ENCODE measurements around the gene PHTF1. TPM values are rescaled to one million over a fixed set of nuclear protein-coding genes. Genes with fewer than 3 reads are reported as not detected.

The PHTF1 gene
- polyA plus RNA-seq, 1 donor (not counting 4 experiments of a cell fraction or from before 2014, with no cell fraction given): 6.8 TPM

DNA sequence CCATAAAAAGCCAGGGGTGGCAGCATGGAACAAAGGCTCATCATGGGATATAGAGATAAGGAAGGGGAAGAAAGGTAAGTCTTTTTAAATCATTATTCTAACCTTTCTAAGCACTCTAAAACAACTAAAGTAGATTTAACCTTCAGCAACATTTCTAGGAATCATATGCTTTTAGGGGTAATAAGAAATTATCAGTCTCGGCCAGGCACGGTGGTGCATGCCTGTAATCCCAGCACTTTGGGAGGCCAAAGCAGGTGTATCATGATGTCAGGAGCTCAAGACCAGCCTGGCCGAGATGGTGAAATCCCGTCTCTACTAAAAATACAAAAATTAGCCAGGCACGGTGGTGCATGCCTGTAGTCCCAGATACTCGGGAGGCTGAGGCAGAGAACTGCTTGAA lies 20.3 kb upstream of the PHTF1 start:
- peaks cover 5% of the 10 kb centered on the region for H3K9me1 ChIP-seq (ENCODE audit: control insufficient read depth, extremely low read depth, insufficient read depth, low read length)
- H3K27me3 ChIP-seq (ENCODE audit: control insufficient read depth, extremely low read depth, insufficient read depth, low read length): no peaks in the 10 kb centered on the region
- DNase-seq (ENCODE audit: low read depth, low spot score) (no peak), FAIRE-seq (no peak)
- H3K4me2 ChIP-seq (ENCODE audit: control insufficient read depth, extremely low read depth, insufficient read depth, low read depth, low read length): no peak overlapping the region
- H3K9me3 ChIP-seq (ENCODE audit: control insufficient read depth, low read depth, low read length): no peaks in the 10 kb centered on the region
- dilution Hi-C loops (cut with MboI; ENCODE audit: extremely low pct_ligation_motif_present, low sequenced_read_pairs): no loop called here
- H3K4me1 ChIP-seq (ENCODE audit: control insufficient read depth, extremely low read depth, insufficient read depth, low read length): peaks cover 10% of the 10 kb centered on the region
- H3K27ac ChIP-seq (ENCODE audit: control insufficient read depth, insufficient read depth, low read length): no peak overlapping the region
- no peak overlapping the region for H3K4me3 ChIP-seq (ENCODE audit: control insufficient read depth in 2 of 3, extremely low read depth in 1 of 3, insufficient read depth in 2 of 3, low read depth in 1 of 3, low read length in 3 of 3)
- H3K79me2 ChIP-seq (ENCODE audit: control insufficient read depth, insufficient read depth, low read length): peaks cover 26% of the 10 kb centered on the region
- TF ChIP-seq, protein P1, sequence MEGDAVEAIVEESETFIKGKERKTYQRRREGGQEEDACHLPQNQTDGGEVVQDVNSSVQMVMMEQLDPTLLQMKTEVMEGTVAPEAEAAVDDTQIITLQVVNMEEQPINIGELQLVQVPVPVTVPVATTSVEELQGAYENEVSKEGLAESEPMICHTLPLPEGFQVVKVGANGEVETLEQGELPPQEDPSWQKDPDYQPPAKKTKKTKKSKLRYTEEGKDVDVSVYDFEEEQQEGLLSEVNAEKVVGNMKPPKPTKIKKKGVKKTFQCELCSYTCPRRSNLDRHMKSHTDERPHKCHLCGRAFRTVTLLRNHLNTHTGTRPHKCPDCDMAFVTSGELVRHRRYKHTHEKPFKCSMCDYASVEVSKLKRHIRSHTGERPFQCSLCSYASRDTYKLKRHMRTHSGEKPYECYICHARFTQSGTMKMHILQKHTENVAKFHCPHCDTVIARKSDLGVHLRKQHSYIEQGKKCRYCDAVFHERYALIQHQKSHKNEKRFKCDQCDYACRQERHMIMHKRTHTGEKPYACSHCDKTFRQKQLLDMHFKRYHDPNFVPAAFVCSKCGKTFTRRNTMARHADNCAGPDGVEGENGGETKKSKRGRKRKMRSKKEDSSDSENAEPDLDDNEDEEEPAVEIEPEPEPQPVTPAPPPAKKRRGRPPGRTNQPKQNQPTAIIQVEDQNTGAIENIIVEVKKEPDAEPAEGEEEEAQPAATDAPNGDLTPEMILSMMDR (optimal IDR thresholded peaks at IDR 0.05 in 1 of 3, IDR thresholded peaks at IDR 0.05 in 1 of 3, conservative IDR thresholded peaks at IDR 0.05 in 1 of 3; ENCODE audit: extremely low read depth in 1 of 3, insufficient read depth in 2 of 3, low read length in 3 of 3): no peak
- TF ChIP-seq EZH2 (IDR thresholded peaks at IDR 0.05; ENCODE audit: low read length): no peak
- no peak overlapping the region for H2AFZ ChIP-seq (ENCODE audit: control insufficient read depth, low read length)
- H3K9ac ChIP-seq (ENCODE audit: control insufficient read depth, extremely low read depth, insufficient read depth, low read length): no peak overlapping the region
- H4K20me1 ChIP-seq (ENCODE audit: control insufficient read depth, extremely low read depth, insufficient read depth, low read length): peaks cover 3% of the 10 kb centered on the region
- H3K36me3 ChIP-seq (ENCODE audit: control insufficient read depth in 2 of 2, extremely low read depth in 1 of 2, insufficient read depth in 2 of 2, low read length in 2 of 2): peaks cover 1 to 5% of the 10 kb centered on the region in 2 experiments

DNA sequence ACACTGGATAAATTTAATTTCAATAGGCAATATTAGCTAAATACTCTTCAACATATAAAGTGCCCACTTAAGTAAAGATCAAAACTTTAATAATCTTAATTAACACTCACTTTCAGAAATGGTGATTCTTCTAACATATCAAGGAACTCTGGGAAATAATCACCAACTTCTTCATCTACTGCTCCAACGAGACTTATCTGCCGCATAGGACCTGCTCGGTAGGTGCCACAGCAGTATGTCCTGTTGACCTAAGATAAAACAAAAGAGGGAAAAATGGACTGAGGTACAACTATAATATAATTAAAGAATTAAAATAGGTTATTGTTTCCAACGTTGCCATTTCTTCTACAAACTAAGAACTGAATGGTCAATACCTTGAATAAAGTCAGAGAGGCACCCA lies 18.3 kb upstream of the PHTF1 start:
- Histone ChIP-seq H2AFZ (ENCODE audit: control insufficient read depth, low read length) (no peak overlapping the region), H3K27me3 (ENCODE audit: control insufficient read depth, extremely low read depth, insufficient read depth, low read length) (no peaks in the 10 kb centered on the region), H3K9me3 (ENCODE audit: control insufficient read depth, low read depth, low read length) (no peaks in the 10 kb centered on the region), H3K4me1 (ENCODE audit: control insufficient read depth, extremely low read depth, insufficient read depth, low read length) (no peaks in the 10 kb centered on the region), H3K4me3 (ENCODE audit: control insufficient read depth in 2 of 3, extremely low read depth in 1 of 3, insufficient read depth in 2 of 3, low read depth in 1 of 3, low read length in 3 of 3) (no peak overlapping the region), H3K9ac (ENCODE audit: control insufficient read depth, extremely low read depth, insufficient read depth, low read length) (no peak overlapping the region), H3K27ac (ENCODE audit: control insufficient read depth, insufficient read depth, low read length) (no peak overlapping the region), H3K36me3 (ENCODE audit: control insufficient read depth in 2 of 2, extremely low read depth in 1 of 2, insufficient read depth in 2 of 2, low read length in 2 of 2) (peaks cover 1 to 5% of the 10 kb centered on the region in 2 experiments), H3K79me2 (ENCODE audit: control insufficient read depth, insufficient read depth, low read length) (peaks cover 19% of the 10 kb centered on the region), H4K20me1 (ENCODE audit: control insufficient read depth, extremely low read depth, insufficient read depth, low read length) (no peaks in the 10 kb centered on the region), H3K4me2 (ENCODE audit: control insufficient read depth, extremely low read depth, insufficient read depth, low read depth, low read length) (no peak overlapping the region), H3K9me1 (ENCODE audit: control insufficient read depth, extremely low read depth, insufficient read depth, low read length) (peaks cover 2% of the 10 kb centered on the region)
- DNase-seq (ENCODE audit: low read depth, low spot score) (no peak), FAIRE-seq (no peak)
- dilution Hi-C loops (cut with MboI; ENCODE audit: extremely low pct_ligation_motif_present, low sequenced_read_pairs): no loop called here
- TF ChIP-seq, protein P1 (optimal IDR thresholded peaks at IDR 0.05 in 1 of 3, IDR thresholded peaks at IDR 0.05 in 1 of 3, conservative IDR thresholded peaks at IDR 0.05 in 1 of 3; ENCODE audit: extremely low read depth in 1 of 3, insufficient read depth in 2 of 3, low read length in 3 of 3): no peak
- TF ChIP-seq EZH2 (IDR thresholded peaks at IDR 0.05; ENCODE audit: low read length): no peak

Data from keratinocyte (primary cell).